Astrocyte of the spinal cord (primary cell): ENCODE data around the gene CDCA3.
"Not testable (repeated sequence)": the region's sequence is repeated elsewhere in the genome, so short reads cannot be mapped to it uniquely, and the experiment has no call there.

ENCODE experiments used
- DNase-seq: peaks from one replicate; pipeline ENCODE4 v3.0.0; 2011; ENCODE audit warnings: low read depth, low spot score
- H3K4me3 ChIP-seq: 2 replicates; pipeline ENCODE4 v1.5.1; 2011; ENCODE audit warnings: low read depth, mild to moderate bottlenecking, low read length, moderate library complexity
- CTCF ChIP-seq: IDR thresholded peaks from 2 replicates; pipeline ENCODE4 v1.5.1; 2012; ENCODE audit warnings: low read depth, mild to moderate bottlenecking, low read length, inconsistent platforms
- in situ Hi-C: cut with HindIII; loops from 2 replicates; pipeline ENCODE4 v1.10.0; 2017; ENCODE audit warnings: low sequenced_read_pairs

CDCA3 gene

GRCh38 chr12:6890789-6891645 lies 39.9 kb upstream of the CDCA3 start:
- peak overlapping the region; percentile 49 for H3K4me3 ChIP-seq
- TF ChIP-seq CTCF, result peak; percentile 77
- in situ Hi-C loops, result no loop called here
- peak; percentile 96 for DNase-seq

DNA sequence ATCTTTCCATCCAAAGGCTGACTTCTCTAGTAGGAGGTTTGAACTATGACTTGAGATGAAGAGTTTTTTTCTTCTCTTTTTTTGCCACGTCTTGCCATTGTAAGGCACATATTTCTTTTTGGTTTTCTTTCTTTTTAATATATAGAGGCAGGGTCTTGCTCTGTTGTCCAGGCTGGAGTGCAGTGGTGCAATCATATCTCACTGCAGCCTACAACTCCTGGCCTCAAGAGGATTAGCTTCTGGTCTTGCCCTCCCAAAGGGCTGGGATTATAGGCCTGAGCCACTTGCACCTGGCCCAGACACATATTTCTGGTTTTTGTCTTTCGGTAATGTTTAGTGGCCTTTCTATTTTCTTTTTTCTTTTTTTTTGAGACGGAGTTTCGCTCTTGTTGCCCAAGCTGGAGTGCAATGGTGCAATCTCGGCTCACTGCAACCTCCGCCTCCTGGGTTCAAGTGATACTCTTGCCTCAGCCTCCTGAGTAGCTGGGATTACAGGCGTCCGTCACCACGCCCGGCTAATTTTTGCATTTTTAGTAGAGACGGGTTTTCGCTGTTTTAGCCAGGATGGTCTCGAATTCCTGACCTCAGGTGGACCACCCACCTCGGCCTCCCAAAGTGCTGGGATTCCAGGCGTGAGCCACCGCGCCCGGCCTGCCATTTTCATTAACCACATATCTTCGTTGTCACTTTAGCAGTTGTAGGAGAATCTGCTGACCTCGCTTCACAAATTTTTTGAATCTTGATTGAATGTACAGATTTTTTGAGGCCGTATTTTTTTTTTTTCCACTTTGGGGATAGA lies 38.9 kb upstream of the CDCA3 start:
- in situ Hi-C loops, H3K4me3 ChIP-seq, DNase-seq: not testable (repeated sequence)

- H3K4me3 ChIP-seq, in situ Hi-C loops, DNase-seq: not testable (repeated sequence)
These were observed 37.7 kb upstream of the CDCA3 start for GRCh38 chr12:6888794-6889193.

- no peak overlapping the region for H3K4me3 ChIP-seq
- DNase-seq, result no peak
- TF ChIP-seq CTCF, result no peak
- in situ Hi-C loops, result no loop called here
These were observed 37.3 kb upstream of the CDCA3 start for GRCh38 chr12:6888360-6888759.

DNA sequence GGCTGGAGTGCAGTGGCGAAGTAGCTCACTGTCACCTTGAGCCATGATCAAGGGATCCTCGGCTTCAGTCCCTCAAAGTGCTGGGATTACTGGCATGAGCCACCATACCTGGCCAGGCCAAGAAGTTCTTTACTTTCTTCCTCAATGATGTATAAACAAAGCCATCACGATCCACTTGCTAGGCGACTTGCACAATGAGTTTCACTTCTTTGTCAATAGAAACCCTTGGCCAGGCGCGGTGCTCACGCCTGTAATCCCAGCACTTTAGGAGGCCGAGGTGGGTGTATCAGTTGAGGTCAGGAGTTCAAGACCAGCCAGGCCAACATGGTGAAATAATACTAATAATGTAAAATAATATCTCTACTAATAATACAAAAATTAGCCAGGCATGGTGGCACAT lies 36.4 kb upstream of the CDCA3 start:
- no peak overlapping the region for H3K4me3 ChIP-seq
- in situ Hi-C loops, result no loop called here
- TF ChIP-seq CTCF, result no peak
- no peak for DNase-seq

DNA sequence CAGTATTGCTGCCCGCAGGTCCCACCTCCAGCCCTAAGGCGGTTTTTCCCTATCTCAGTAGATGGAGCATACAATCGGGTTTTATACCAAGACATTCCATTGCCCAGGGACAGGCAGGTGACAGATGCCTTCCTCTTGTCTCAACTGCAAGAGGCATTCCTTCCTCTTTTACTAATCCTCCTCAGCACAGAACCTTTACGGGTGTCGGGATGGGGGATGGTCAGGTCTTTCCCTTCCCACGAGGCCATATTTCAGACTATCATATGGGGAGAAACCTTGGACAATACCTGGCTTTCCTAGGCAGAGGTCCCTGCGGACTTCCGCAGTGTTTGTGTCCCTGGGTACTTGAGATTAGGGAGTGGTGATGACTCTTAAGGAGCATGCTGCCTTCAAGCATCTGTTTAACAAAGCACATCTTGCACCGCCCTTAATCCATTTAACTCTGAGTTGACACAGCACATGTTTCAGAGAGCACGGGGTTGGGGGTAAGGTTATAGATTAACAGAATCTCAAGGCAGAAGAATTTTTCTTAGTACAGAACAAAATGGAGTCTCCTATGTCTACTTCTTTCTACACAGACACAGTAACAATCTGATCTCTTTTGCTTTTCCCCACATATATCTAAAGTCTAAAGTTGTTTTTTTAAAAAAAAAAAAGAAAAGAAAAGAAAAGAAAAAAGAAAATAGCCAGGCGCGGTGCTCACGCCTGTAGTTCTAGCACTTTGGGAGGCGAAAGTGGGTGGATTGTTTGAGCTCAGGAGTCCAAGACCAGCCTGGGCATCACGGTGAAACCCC lies 35.3 kb upstream of the CDCA3 start:
- DNase-seq, H3K4me3 ChIP-seq, in situ Hi-C loops: not testable (repeated sequence)

DNA sequence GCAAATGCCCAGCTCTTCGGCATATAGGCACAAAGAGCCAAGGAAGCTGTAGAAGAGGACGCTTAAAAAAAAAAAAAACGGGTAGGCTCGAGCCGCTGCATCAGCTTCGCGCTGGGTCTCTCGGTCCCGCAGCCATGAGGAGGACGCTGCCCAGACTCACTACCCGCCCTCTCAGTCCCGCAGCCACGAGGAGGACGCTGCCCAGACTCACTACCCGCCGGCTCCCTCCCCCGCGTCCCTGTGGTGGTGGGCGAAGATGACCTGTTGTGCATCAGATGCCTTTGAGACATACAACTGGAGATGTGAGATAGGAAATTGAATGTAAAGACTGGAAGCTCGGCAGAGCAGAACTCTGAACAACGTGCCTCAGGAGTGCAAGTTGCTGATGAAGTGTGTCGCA lies 33.5 kb upstream of the CDCA3 start:
- TF ChIP-seq CTCF, result no peak
- DNase-seq, result no peak
- in situ Hi-C loops, result no loop called here
- H3K4me3 ChIP-seq, result no peak overlapping the region
